HFF-Myc (cell line): ENCODE measurements around the gene FAM163A.

Experiments
- DNase-seq: peaks from one replicate; pipeline ENCODE4 v3.0.0-alpha.2; 2011; ENCODE audit warnings: low read depth; ENCODE audit errors: extremely low read depth
- H3K4me3 ChIP-seq: replicated peaks from 2 replicates; pipeline ENCODE4 v1.5.1; 2011; ENCODE audit warnings: low read depth, mild to moderate bottlenecking, control low read depth, low read length
- CTCF ChIP-seq: IDR thresholded peaks from 2 replicates; pipeline ENCODE4 v1.5.1; 2012; ENCODE audit warnings: mild to moderate bottlenecking, low read depth, low read length, control low read depth; ENCODE audit errors: missing control alignments

The FAM163A gene

GRCh38 chr1:179743679-179744400 is 749 bp downstream of the FAM163A start:
- H3K4me3 ChIP-seq: no peak overlapping the region
- TF ChIP-seq CTCF: no peak
- DNase-seq: no peak

GRCh38 chr1:179744401-179745130 is 1.5 kb downstream of the FAM163A start:
- TF ChIP-seq CTCF: no peak
- H3K4me3 ChIP-seq: no peak overlapping the region

GRCh38 chr1:179745131-179745611 is 2.1 kb downstream of the FAM163A start:
- no peak overlapping the region for H3K4me3 ChIP-seq
- TF ChIP-seq CTCF: no peak
- no peak for DNase-seq

More at GRCh38 chr1:179744401-179745130, 1.5 kb downstream of the FAM163A start:
- DNase-seq: no peak

DNA sequence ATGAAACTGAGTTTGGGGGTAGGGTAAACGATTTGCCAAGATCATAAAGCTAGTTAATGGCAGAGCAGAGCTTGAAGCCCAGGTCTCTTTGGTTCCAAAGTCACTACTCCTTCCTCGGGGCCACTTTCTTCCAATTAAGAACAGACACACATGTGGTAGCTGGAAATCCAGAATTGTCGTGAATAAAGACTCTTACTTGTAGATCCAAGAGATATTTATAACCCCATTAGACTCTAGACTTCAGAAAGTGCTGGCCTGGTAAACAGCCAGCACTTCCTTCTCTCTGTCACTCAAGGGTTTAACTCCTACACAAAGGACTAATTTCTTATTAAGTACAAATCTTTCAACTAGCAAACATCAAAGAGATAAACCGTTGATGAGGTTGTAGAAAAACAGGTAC is 2.7 kb downstream of the FAM163A start:
- no peak for DNase-seq
- no peak overlapping the region for H3K4me3 ChIP-seq
- no peak for TF ChIP-seq CTCF

DNA sequence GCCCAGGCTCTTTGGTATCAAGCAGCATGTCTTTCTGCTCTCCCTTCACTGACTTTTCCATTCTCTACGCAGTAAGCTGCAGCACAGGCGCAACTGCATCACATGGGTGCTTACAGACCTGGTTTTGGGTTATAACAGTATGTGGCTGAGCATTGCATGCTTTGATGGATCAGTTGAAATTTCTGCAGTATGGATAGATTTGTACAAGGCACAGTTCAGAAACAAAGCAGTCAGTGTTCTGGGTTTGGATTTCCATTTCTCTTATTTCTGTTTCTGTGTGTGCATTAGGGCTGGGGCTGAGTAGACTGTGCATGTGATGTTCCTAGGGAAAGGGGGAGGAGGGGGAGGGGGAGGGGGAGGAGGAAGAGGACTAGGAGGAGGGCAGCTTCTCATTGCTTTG is 4.5 kb downstream of the FAM163A start:
- no peak for DNase-seq
- TF ChIP-seq CTCF: no peak
- H3K4me3 ChIP-seq: no peak overlapping the region

DNA sequence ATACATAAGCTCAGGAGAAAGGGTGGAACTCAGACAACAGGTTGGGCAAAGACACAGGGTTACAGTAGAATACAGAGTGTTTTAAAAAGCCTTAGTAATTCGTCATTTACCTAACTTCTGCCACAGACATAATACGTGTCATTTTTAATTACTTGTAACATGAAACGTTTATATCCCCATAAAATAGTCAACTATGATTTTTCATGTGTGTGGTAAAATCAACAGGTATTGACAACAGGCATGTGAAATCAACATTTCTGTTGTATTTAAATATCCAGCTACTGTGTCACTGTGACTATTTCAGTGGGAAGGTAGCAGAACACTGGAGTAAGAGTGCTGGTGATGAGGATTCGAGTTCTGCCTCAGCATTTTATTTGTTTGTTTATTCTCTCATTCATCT is 5.7 kb downstream of the FAM163A start:
- DNase-seq: no peak
- TF ChIP-seq CTCF: no peak
- H3K4me3 ChIP-seq: no peak overlapping the region
